Spleen (tissue), 11 donors: ENCODE results near the gene SVOP. TPM values are rescaled to one million over a fixed set of nuclear protein-coding genes. Genes with fewer than 3 reads are reported as not detected.

Source experiments
- DNase-seq: peaks from one replicate; pipeline ENCODE4 v3.0.0-alpha.2; 2020
- H3K27ac ChIP-seq, 8 donors: fragments of 200-600 bp; sonication (generic) in 7 of 8; 1 replicate in 4 of 8; 2 replicates in 4 of 8; pipeline versions ENCODE4 v1.5.0 to v1.8.0; 2016 to 2021; ENCODE audit warnings: inconsistent platforms in 4 of 8, mild to moderate bottlenecking in 4 of 8, moderate library complexity in 1 of 8
- H3K27me3 ChIP-seq, 7 donors: fragments of 200-600 bp; sonication (generic) in 6 of 7; replicated peaks in 1 of 7; 1 replicate in 4 of 7; 2 replicates in 3 of 7; pipeline versions ENCODE4 v1.5.0 to v1.8.0; 2016 to 2021; ENCODE audit warnings: inconsistent platforms in 3 of 7, mild to moderate bottlenecking in 1 of 7
- H3K36me3 ChIP-seq, 6 donors: fragments of 200-600 bp; sonication (generic) in 5 of 6; 1 replicate in 4 of 6; 2 replicates in 2 of 6; pipeline versions ENCODE4 v1.5.0 to v1.8.0; 2016 to 2021; ENCODE audit warnings: inconsistent platforms in 2 of 6
- H3K4me1 ChIP-seq, 6 donors: fragments of 200-600 bp; sonication (generic) in 5 of 6; 1 replicate in 3 of 6; 2 replicates in 3 of 6; pipeline versions ENCODE4 v1.5.0 to v1.8.0; 2016 to 2021; ENCODE audit warnings: inconsistent platforms in 3 of 6
- H3K4me3 ChIP-seq, 8 donors: fragments of 200-600 bp; sonication (generic) in 7 of 8; 1 replicate in 4 of 8; 2 replicates in 4 of 8; pipeline versions ENCODE4 v1.5.0 to v1.8.0; 2016 to 2021; ENCODE audit warnings: inconsistent platforms in 4 of 8, mild to moderate bottlenecking in 4 of 8, moderate library complexity in 2 of 8
- H3K9me3 ChIP-seq, 8 donors: fragments of 200-600 bp; sonication (generic) in 7 of 8; 1 replicate in 4 of 8; 2 replicates in 4 of 8; pipeline versions ENCODE4 v1.5.0 to v1.8.0; 2016 to 2021; ENCODE audit warnings: inconsistent platforms in 4 of 8
- CTCF ChIP-seq, 11 experiments: fragments of 200-600 bp in 7 of 11; fragments of 450-650 bp in 4 of 11; sonication (generic) in 4 of 11; IDR thresholded peaks in 8 of 11; conservative IDR thresholded peaks in 3 of 11; 1 replicate in 7 of 11; 2 replicates in 4 of 11; pipeline versions ENCODE4 v1.4.0 to v1.8.0; 2016 to 2021; ENCODE audit warnings: antibody characterized with exemption in 11 of 11, inconsistent platforms in 4 of 11, mild to moderate bottlenecking in 1 of 11
- POLR2A ChIP-seq, 3 donors: fragments of 450-650 bp; IDR thresholded peaks; one replicate each; pipeline ENCODE4 v1.5.1; 2017; ENCODE audit warnings: antibody characterized with exemption in 3 of 3, mild to moderate bottlenecking in 1 of 3
- POLR2AphosphoS5 ChIP-seq, 3 donors: sonication (generic); formaldehyde crosslinking; IDR thresholded peaks; one replicate each; pipeline ENCODE4 v1.5.1; 2017; ENCODE audit warnings: antibody characterized with exemption in 3 of 3
- WGBS, 5 donors: extraction: QIAGEN DNeasy Blood & Tissue Kit in 3 of 5; methylation state at CpG; one replicate each; pipeline versions ENCODE4 v1.1.5 to v1.1.7; 2013 to 2018; 5-methylcytosine and 5-hydroxymethylcytosine counted together
- intact Hi-C: fragments of 100-400 bp; cut with DNase I; formaldehyde crosslinking; loops from one replicate; pipeline ENCODE4 v1.15.0; 2023; ENCODE audit warnings: low total_unique reads
- polyA plus RNA-seq, 3 donors: library from polyadenylated mRNA; stranded (reverse); fragments of 200-250 nt; gene quantifications; one replicate each; pipeline ENCODE4 v1.2.1, GENCODE V29; 2013
- total RNA-seq, 7 donors: library from RNA; depleted of rRNA in 3 of 7; stranded (reverse); fragments of >200 nt in 3 of 7; fragmentation: NEBNext Ultra II Directional in 4 of 7; extraction: Animal tissue kit (Norgen Biotek cat#: 25700) in 4 of 7; gene quantifications; one replicate each; pipeline versions ENCODE4 v1.1.0 to v1.2.1, GENCODE V29; 2016 to 2021
- donor health status: healthy with polysubstance abuse.
- donor health status: DM: no; HTN: no; CAD: no; lungs with moderate emphysema.
- donor health status: DM: no; HTN: no; CAD: no.
- donor health status: Bipolar disorder and iron deficiency.
- donor health status: healthy.
- donor health status: DM: no; HTN: no; CAD: no.
- donor health status: DM: yes; HTN: yes; CAD: no.

The SVOP gene
- total and polyA plus RNA-seq, 10 donors, result not detected

GRCh38 chr12:108977360-108977759, 43.5 kb downstream of the SVOP start:
- intact Hi-C loops, result no loop called here

GRCh38 chr12:108975024-108975593, 45.8 kb downstream of the SVOP start:
- Histone ChIP-seq H3K4me3 (no peak overlapping the region), H3K27me3 (peaks cover 0 to 7% (median 0%) of the 10 kb centered on the region in 7 donors), H3K27ac (no peak overlapping the region), H3K36me3 (no peaks in the 10 kb centered on the region), H3K9me3 (no peaks in the 10 kb centered on the region), H3K4me1 (no peaks in the 10 kb centered on the region)
- intact Hi-C loops, result no loop called here
- WGBS, 5 donors, result 67 to 80% (median 70%) methylated on average over 2 of the region's 2 CpGs
- no peak for DNase-seq
- TF ChIP-seq POLR2AphosphoS5 (IDR thresholded peaks at IDR 0.05), result no peak
- no peak for TF ChIP-seq CTCF (IDR thresholded peaks at IDR 0.05 in 8 of 11, conservative IDR thresholded peaks at IDR 0.05 in 3 of 11)
- no peak for TF ChIP-seq POLR2A (IDR thresholded peaks at IDR 0.05)

More at GRCh38 chr12:108977360-108977759, 43.5 kb downstream of the SVOP start:
- WGBS, 5 donors, result 64 to 83% (median 72%) methylated on average over 4 of the region's 4 CpGs
- DNase-seq, result no peak
- Histone ChIP-seq H3K4me1 (no peaks in the 10 kb centered on the region), H3K9me3 (no peaks in the 10 kb centered on the region), H3K27me3 (peaks cover 0 to 7% (median 0%) of the 10 kb centered on the region in 7 donors), H3K4me3 (no peak overlapping the region), H3K27ac (no peak overlapping the region), H3K36me3 (no peaks in the 10 kb centered on the region)
- TF ChIP-seq POLR2AphosphoS5 (IDR thresholded peaks at IDR 0.05) (no peak), POLR2A (IDR thresholded peaks at IDR 0.05) (no peak), CTCF (IDR thresholded peaks at IDR 0.05 in 8 of 11, conservative IDR thresholded peaks at IDR 0.05 in 3 of 11) (no peak)

GRCh38 chr12:108973629-108974152, 47.2 kb downstream of the SVOP start:
- Histone ChIP-seq H3K4me3 (no peak overlapping the region), H3K27me3 (peaks cover 0 to 10% (median 0%) of the 10 kb centered on the region in 7 donors)
- TF ChIP-seq CTCF (IDR thresholded peaks at IDR 0.05 in 8 of 11, conservative IDR thresholded peaks at IDR 0.05 in 3 of 11), result no peak
- no peak for TF ChIP-seq POLR2A (IDR thresholded peaks at IDR 0.05)
- TF ChIP-seq POLR2AphosphoS5 (IDR thresholded peaks at IDR 0.05), result no peak

GRCh38 chr12:108972358-108972757, 48.5 kb downstream of the SVOP start:
- intact Hi-C loops, result no loop called here
- WGBS, 5 donors, result 58 to 70% (median 66%) methylated on average over 9 of the region's 9 CpGs
- Histone ChIP-seq H3K27ac (no peak overlapping the region), H3K4me1 (no peaks in the 10 kb centered on the region), H3K4me3 (no peak overlapping the region), H3K9me3 (no peaks in the 10 kb centered on the region), H3K27me3 (peaks cover 0 to 7% (median 0%) of the 10 kb centered on the region in 7 donors), H3K36me3 (no peaks in the 10 kb centered on the region)
- TF ChIP-seq POLR2AphosphoS5 (IDR thresholded peaks at IDR 0.05) (no peak), POLR2A (IDR thresholded peaks at IDR 0.05) (no peak), CTCF (IDR thresholded peaks at IDR 0.05 in 8 of 11, conservative IDR thresholded peaks at IDR 0.05 in 3 of 11) (no peak)
- peak; percentile 6 for DNase-seq

More at GRCh38 chr12:108973629-108974152, 47.2 kb downstream of the SVOP start:
- no peaks in the 10 kb centered on the region for H3K36me3 ChIP-seq
- 43 to 56% (median 47%) methylated on average over 4 of the region's 4 CpGs for WGBS, 5 donors
- no peaks in the 10 kb centered on the region for H3K9me3 ChIP-seq
- intact Hi-C loops, result no loop called here
- H3K27ac ChIP-seq, result no peak overlapping the region
- no peaks in the 10 kb centered on the region for H3K4me1 ChIP-seq
- no peak for DNase-seq
